ENCODE data around the gene ODAD3.

DNA sequence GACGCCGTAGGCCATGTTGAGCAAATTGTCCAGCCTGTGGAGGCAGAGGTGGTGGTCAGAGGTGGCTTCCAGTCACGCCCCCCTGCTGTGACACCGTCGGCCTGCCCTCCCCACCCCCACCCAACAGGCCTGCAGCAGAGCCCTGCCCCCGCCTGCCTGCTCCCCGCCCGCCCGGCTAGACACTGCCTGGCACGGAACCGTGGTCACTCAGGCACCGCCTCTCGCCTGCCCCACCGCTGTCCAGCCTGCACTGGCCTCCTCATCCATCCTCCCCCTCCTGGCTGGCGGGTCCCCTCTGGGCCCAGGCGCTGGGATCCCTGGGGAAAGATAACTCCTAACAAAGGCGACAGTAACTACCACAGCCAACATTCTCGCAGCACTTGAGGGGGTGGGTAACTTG is 22.2 kb upstream of the ODAD3 start:
- TF ChIP-seq POLR2AphosphoS5 (IDR thresholded peaks at IDR 0.05; ENCODE audit: low read depth, low read length), result no peak
- no peak for TF ChIP-seq TAF1 (IDR thresholded peaks at IDR 0.05; ENCODE audit: borderline replicate concordance, insufficient read depth, low read length)
